HL-60/S4 treated with phorbol 12-myristate 13-acetate at 8.2 ng/mL for 4 days and 3 days (cell line): Measurements from ENCODE around the gene CPE.

Source experiments
- in situ Hi-C: fragments of 300-500 bp; cut with MboI; formaldehyde crosslinking; loops from 2 replicates; pipeline ENCODE4 v1.15.0; 2022; ENCODE audit warnings: low sequenced_read_pairs

The CPE gene

DNA sequence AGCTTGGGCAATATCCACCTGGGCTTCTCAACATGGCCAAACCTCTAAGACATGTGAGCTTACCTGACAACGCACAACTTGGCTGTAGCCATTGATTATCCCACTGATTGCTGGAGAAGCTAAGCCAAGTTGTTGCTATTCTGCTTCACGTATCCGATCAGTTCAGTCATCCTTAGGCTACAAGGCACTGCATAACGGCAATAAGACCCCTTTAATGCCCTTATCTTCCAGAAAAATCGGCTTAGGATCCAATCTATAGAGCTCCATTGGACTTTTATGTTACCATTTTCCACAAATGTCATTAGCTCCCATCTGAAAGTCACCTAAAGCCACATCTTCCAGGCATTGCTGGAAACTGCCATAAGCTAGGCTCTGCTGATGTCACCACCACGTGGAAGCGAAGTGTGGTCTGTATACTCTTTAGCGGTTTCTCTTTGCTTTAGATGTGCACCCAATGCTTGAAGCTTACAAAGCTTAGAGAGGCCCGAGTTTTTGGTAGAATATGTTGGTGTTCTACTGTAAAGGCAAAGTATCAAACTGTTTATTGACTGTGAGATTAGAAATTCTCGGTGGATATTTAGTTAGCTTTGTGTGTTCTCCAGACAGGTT, 163.1 kb downstream of the CPE start:
- in situ Hi-C loops, result no loop called here

- in situ Hi-C loops, result no loop called here
Measured at GRCh38 chr4:165542476-165542875, 163.7 kb downstream of the CPE start.
